HG03159 (cell line): ENCODE measurements around the gene ATP5ME.
"Not testable (repeated sequence)": the region's sequence is repeated elsewhere in the genome, so short reads cannot be mapped to it uniquely, and the experiment has no call there.

Experiments used
- ATAC-seq: cut with Tn5 transposase; IDR thresholded peaks from one replicate; pipeline ENCODE4 v1.9.1; 2021; ENCODE audit warnings: mild to moderate bottlenecking, moderate library complexity; ENCODE audit not compliant: unreplicated experiment

ATP5ME gene

GRCh38 chr4:636628-637159, 37.4 kb downstream of the ATP5ME start:
- ATAC-seq: no peak

- ATAC-seq: no peak
Measured at GRCh38 chr4:635851-636627, 38.0 kb downstream of the ATP5ME start.

- not testable (repeated sequence) for ATAC-seq
Measured at GRCh38 chr4:635066-635835, 38.8 kb downstream of the ATP5ME start.

- no peak for ATAC-seq
Measured at GRCh38 chr4:634599-634985, 39.5 kb downstream of the ATP5ME start.

DNA sequence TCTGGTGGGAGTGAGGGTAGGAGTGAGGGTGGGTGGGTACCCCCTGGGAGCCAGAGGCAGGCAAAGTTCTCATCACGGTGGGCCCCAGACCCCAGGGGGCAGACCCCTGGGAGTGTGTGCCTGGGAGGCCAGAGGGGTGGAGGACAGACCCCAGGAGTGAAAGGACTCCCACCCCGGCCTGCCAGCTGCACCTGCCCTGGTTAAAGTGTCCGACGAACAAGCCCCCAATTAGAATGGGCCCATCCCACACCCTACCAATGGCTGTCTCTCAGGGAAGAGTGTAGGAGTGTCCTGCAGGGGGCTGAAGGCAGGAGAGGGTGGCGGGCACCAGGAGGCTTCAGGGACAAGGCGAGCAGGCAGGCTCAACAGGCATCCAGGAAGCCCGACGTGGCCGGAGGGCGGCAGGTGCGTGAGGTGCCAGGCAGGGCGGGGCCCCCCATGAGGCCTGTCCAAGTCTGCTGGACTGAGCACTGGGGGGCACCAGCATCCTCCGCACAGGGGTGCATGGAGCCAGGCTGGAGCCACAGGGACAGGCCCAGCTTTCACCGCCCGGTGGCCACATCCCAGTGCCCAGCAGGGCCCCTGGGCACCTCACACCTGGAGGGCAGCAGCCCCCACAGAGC, 40.0 kb downstream of the ATP5ME start:
- ATAC-seq: no peak

DNA sequence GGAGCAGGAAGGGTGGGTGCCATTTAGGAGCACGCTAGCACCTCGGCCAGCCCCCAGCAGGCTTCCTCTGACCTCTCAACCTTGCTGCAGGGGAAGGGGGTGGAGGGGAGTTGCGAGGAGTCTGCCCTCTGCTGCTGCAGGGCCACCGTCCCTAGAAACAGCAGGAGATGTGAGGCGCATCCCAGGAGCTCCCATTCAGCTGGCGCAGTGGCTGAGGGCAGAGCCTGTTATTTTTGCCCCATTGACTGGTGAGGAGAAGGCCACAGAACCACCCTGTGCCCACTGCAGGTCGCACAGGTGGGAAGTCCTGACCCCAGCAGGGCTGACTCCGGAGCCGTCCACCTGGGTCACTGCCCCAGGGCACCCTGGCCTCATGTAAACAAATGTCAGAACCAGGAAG, 40.7 kb downstream of the ATP5ME start:
- ATAC-seq: no peak

DNA sequence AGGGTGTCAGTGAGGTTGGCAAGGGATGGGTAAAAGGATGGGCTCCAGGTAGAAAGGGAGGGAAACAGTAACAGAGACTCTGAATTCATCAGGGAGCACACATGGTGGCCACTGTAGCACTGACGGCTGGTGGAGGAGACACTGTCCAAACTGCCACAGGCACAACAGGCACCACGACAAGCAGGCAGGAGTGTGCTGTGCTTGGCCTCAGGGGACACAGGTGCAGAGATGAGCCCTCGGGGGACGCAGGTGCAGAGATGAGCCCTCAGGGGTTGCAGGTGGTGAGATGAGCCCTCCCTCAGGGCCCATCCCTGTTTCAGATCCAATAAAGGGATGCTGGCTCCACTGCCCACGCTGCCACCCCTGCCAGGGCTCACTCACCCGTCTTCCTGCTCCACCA, 41.1 kb downstream of the ATP5ME start:
- no peak for ATAC-seq

- ATAC-seq: no peak
Measured at GRCh38 chr4:632196-632790, 41.8 kb downstream of the ATP5ME start.

DNA sequence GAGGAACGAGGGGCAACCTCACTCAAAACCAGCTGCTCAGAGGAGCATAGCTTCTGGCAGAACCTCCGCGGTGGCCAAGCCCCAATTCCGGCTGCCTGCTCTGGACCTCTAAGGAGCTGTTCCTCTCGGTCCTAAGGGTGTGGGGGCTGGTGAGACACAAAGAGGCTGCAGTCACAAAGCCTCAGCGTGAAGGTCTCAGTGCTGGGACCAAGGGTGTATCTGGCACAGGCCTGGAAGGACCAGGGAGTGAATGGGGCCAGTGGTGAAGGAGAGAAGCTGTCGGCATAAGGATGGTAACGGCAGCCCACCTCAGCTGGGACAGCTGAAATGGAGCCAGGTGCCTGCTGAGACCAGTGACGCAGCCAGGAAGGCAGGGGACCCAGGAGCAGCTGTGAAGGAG, 43.4 kb downstream of the ATP5ME start:
- ATAC-seq: no peak

- no peak for ATAC-seq
Measured at GRCh38 chr4:629915-630641, 44.0 kb downstream of the ATP5ME start.

GRCh38 chr4:629636-629914, 44.5 kb downstream of the ATP5ME start:
- no peak for ATAC-seq

GRCh38 chr4:628821-629635, 45.0 kb downstream of the ATP5ME start:
- ATAC-seq: no peak

DNA sequence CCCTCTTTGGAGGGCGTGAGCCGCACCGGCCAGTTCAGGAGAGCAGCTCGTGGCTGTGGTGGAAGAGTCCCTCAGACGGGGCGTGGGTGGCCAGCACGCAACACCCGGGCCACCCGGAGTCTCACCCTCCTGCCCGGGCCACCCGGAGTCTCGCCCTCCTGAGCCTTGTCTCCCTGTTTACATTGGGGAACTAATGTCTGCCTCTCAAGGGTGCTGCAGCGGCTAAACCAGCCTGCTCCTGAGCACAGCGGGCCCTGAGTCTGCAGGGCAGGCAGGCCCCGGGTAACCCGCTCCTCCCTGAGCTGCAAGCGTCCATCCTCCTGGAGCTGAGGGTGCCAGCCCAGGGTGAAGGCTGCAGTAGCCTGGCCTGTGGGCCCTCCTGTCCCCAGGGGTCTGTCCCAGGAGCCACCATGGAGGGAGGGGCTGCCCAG, 45.8 kb downstream of the ATP5ME start:
- ATAC-seq: no peak

DNA sequence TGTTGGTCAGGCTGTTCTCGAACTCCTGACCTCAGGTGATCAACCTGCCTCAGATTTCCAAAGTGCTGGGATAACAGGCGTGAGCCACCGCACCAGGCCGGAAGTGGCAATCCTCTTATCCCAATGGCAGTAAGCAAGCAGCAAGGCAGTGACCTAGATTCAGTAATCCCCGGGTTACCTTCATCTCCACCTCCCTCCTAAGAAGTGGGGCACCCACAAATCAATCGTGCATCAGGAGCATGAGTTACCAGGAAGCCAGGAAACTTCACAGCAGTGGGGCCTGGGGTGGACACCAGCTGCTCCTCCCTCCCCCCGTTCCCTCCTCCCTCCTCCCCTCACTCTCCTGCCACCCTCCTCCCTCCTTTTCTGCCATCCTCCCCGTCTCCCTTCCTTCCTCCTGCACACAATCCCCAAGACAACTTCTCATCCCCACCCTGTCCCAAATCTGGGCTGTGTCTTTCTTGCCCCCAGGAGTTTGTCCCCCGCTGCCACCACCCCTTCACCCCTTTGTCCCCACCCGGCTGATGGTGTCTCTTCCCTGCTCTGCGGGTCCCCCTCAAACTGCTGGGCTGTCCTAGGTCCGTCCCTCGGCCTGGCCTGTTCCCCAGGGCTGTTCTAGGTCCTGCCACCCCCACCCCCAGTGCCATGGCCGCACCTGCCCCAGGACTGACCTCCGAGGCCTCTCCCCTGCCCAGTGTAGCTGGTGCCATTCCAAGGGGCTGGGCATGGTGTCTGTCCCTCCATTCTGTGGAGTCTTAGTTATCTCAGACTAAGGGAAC, 46.5 kb downstream of the ATP5ME start:
- no peak for ATAC-seq

- ATAC-seq: no peak
Measured at GRCh38 chr4:626201-627091, 47.6 kb downstream of the ATP5ME start.

DNA sequence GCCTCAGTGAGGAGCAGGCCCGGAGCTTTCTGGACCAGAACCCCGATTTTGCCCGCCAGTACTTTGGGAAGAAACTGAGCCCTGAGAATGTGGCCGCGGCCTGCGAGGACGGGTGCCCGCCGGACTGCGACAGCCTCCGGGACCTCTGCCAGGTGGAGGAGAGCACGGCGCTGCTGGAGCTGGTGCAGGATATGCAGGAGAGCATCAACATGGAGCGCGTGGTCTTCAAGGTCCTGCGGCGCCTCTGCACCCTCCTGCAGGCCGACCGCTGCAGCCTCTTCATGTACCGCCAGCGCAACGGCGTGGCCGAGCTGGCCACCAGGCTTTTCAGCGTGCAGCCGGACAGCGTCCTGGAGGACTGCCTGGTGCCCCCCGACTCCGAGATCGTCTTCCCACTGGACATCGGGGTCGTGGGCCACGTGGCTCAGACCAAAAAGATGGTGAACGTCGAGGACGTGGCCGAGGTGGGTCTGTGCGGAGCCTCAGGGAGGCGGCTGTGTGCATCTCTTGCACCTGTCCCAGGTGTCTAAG, 48.4 kb downstream of the ATP5ME start:
- no peak for ATAC-seq

DNA sequence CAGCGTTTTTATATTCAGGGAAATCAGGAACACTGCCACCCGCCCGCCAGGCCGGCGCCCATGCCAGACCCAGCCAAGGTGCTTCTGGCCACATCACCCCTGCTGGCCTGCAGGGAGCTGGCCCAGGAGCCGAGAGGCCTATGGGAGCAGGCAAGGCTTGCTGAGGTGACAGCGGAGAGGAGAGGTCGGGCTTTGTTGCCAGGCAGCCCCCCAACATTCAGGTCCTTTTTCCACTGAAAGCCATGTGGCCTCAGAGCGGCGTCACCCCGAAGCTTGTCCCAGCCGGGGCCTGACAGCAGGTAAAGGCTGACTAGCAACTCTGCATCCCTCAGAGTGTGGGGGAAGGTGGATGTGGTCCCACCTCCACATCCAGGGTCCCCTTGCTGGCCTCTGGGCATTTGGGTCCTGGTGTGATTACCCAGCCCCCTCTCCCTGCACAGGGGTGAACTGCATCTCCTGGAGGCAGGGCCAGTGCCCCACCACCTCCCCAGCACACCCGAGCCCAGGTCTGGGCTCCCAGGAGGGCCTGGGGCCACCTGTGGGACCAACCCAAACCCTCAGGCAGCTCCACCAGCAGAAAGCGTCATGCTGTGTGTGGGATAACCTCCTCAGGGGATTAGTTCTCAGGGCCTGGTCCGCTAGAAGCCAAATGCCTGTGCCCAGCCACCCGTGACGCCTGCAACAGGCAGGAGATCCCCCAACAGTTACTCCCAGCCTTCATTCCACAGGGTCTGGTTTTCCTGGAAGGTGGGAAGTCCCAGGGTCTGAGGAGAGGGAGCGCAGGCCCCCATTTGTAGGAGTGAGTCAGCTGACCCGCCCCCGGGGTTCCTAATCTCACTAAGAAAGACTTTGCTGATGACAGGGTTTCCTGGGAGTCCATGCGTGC, 49.1 kb downstream of the ATP5ME start, which contains the start of gene PDE6B:
Gene PDE6B (plus strand): TSS at position 869 of the 886 bp plus-strand sequence. CDS start 54 bp downstream, outside the sequence.
- ATAC-seq: no peak
